Measurements from ENCODE around the gene SNAP23. TPM values are rescaled to one million over a fixed set of nuclear protein-coding genes. Genes with fewer than 3 reads are reported as not detected.

SNAP23 gene
- total and polyA plus RNA-seq, 8 donors: 14.2 to 39.4 (median 21.0) TPM

- 0 to 1% methylated on average over 67 to 95 of the region's 95 CpGs for WGBS, 2 donors
- Histone ChIP-seq H3K27ac (peak within 1 kb of the TSS in 3 of 4 donors; percentile 0 to 48 (median 16)), H3K9me3 (no peaks in the 10 kb centered on the region), H3K4me1 (peaks cover 0 to 4% (median 0%) of the 10 kb centered on the region in 3 donors), H3K27me3 (no peaks in the 10 kb centered on the region), H3K4me3 (peak within 1 kb of the TSS; percentile 53 to 71 (median 60)), H3K36me3 (no peaks in the 10 kb centered on the region)
- TF ChIP-seq, protein P1, sequence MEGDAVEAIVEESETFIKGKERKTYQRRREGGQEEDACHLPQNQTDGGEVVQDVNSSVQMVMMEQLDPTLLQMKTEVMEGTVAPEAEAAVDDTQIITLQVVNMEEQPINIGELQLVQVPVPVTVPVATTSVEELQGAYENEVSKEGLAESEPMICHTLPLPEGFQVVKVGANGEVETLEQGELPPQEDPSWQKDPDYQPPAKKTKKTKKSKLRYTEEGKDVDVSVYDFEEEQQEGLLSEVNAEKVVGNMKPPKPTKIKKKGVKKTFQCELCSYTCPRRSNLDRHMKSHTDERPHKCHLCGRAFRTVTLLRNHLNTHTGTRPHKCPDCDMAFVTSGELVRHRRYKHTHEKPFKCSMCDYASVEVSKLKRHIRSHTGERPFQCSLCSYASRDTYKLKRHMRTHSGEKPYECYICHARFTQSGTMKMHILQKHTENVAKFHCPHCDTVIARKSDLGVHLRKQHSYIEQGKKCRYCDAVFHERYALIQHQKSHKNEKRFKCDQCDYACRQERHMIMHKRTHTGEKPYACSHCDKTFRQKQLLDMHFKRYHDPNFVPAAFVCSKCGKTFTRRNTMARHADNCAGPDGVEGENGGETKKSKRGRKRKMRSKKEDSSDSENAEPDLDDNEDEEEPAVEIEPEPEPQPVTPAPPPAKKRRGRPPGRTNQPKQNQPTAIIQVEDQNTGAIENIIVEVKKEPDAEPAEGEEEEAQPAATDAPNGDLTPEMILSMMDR (IDR thresholded peaks at IDR 0.05): no peak
- intact Hi-C loops (cut with DNase I): no loop called here
- DNase-seq (peak; percentile 96 to 98 (median 97)), FAIRE-seq (no peak), ATAC-seq (peak; percentile 95 to 99 (median 98))
These were observed 80.0 kb downstream of the SNAP23 start, which contains the start of gene STARD9 for GRCh38 chr15:42575188-42576039. STARD9 (plus strand) TSS chr15:42575606; CDS start chr15:42575716, 110 bp downstream.

- Histone ChIP-seq H3K4me1 (peaks cover 0 to 4% (median 0%) of the 10 kb centered on the region in 3 donors), H3K36me3 (no peaks in the 10 kb centered on the region), H3K27ac (peak overlapping the region in 2 of 4 donors; percentile 0 to 48), H3K4me3 (peak overlapping the region; percentile 53 to 71 (median 60)), H3K27me3 (no peaks in the 10 kb centered on the region), H3K9me3 (no peaks in the 10 kb centered on the region)
- FAIRE-seq (no peak), DNase-seq (no peak), ATAC-seq (no peak)
- intact Hi-C loops (cut with DNase I): no loop called here
- 17 to 21% methylated on average over 16 of the region's 16 CpGs for WGBS, 2 donors
- TF ChIP-seq, protein P1 (IDR thresholded peaks at IDR 0.05): no peak
These were observed 80.7 kb downstream of the SNAP23 start for GRCh38 chr15:42576040-42576594.

GRCh38 chr15:42576776-42577175 lies 81.3 kb downstream of the SNAP23 start:
- Histone ChIP-seq H3K4me1 (peaks cover 0 to 7% (median 0%) of the 10 kb centered on the region in 3 donors), H3K36me3 (no peaks in the 10 kb centered on the region), H3K4me3 (no peak overlapping the region), H3K27ac (no peak overlapping the region), H3K9me3 (no peaks in the 10 kb centered on the region), H3K27me3 (no peaks in the 10 kb centered on the region)
- FAIRE-seq: no peak
- WGBS, 2 donors: 60 to 66% methylated on average over 1 of the region's 1 CpG
- TF ChIP-seq, protein P1 (IDR thresholded peaks at IDR 0.05): no peak
- DNase-seq: no peak
- ATAC-seq: no peak
- intact Hi-C loops (cut with DNase I): no loop called here

DNA sequence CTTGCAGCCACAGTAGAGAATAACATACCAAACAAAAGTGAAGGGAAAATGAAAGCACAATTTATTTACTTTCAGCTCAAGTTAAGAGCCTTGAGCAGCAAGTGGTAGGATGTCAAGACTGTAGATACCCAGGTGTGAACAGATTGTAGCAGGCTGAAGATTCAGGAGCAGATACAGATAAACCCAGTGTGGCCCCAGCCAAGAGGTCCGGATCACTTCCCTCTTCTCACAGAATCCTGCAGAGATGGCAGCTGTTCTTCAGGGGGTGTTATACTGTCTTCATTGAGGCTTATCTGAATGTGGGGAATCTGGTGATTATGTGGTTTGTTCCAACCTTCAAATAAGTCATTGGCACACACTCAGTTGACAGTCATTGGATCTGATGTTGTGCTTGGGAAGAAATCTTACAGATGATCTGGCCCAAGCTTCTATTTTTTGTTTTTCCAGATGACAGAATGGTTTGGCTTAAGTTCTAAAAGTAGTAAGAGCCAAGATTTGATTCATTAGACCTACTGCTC lies 82.1 kb downstream of the SNAP23 start:
- no peak for DNase-seq
- H3K4me3 ChIP-seq: no peak overlapping the region
- 38 to 57% methylated on average over 1 of the region's 1 CpG for WGBS, 2 donors

More for the DNA sequence above, 82.1 kb downstream of the SNAP23 start:
- Histone ChIP-seq H3K27me3 (no peaks in the 10 kb centered on the region), H3K4me1 (peaks cover 0 to 8% (median 0%) of the 10 kb centered on the region in 3 donors), H3K9me3 (no peaks in the 10 kb centered on the region), H3K36me3 (no peaks in the 10 kb centered on the region), H3K27ac (no peak overlapping the region)
- ATAC-seq (no peak), FAIRE-seq (no peak)
- intact Hi-C loops (cut with DNase I): no loop called here
- TF ChIP-seq, protein P1 (IDR thresholded peaks at IDR 0.05): no peak
